ENCODE results near the gene FRK.
"Not testable (repeated sequence)": the region's sequence is repeated elsewhere in the genome, so short reads cannot be mapped to it uniquely, and the experiment has no call there.

FRK gene

DNA sequence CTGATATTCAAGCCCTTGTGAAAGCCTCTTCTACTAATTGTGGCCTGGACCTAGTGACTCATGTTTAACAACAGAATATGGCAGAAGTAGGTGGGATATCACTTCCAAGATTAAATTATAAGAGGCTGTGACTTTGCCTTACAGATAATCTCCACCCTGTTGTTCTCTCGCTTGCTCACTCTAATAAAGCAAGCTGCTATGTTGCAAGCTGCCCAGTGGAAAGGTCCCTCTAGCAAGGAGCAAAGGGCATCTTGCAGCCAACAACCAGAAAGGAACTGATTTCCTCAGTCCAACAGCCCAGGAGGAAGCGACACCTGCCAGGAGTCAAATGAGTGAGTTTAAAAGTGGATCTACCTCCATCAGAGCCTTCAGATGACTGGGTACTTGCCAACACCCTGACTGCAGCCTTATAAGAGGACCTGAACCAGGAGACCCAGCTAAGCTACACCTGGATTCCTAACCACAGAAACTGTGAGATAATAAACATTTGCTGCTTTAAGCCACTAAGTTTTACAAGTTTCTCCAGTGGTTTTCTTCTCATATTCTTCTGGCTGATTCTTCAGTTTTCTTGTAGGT lies 112.6 kb downstream of the FRK start:
- DNase-seq (ENCODE audit: low read depth in 1 of 2, low spot score in 1 of 2), result no peak

DNA sequence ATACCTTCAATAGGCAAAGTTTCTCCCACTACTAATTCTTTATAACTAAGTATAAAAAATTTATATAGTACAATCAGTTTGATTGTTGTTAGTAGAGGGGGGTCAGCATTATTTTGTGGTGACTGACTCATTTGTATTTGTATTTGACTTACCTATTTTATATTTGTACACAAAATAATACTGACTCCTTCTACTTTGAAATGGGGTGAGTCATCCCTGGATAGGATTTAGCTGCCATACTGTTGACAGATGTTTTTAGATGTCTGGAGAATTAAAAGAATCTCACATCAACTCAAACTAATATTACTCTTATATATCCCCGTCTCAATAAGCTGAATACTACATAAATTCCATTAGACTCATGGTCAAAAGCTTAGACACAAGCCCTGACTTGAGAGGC lies 114.9 kb downstream of the FRK start:
- DNase-seq (ENCODE audit: low read depth in 1 of 2, low spot score in 1 of 2), result no peak

DNA sequence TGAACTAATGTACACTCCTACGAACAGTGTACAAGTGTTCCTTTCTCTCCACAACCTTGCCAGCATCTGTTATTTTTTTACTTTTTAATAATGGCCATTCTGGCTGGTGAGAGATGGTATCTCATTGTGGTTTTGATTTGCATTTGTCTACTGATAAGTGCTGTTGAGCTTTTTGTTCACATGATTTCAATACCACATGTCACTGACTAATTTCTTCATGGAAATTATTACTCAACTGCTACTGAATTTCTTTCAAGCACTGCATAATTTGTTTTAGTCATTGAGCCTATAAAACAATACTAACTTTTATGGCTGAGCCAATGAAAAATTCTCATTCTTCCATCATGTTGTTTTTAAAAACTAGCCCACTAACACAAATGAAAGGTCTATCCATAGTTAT lies 115.4 kb downstream of the FRK start:
- no peak for DNase-seq (ENCODE audit: low read depth in 1 of 2, low spot score in 1 of 2)

DNA sequence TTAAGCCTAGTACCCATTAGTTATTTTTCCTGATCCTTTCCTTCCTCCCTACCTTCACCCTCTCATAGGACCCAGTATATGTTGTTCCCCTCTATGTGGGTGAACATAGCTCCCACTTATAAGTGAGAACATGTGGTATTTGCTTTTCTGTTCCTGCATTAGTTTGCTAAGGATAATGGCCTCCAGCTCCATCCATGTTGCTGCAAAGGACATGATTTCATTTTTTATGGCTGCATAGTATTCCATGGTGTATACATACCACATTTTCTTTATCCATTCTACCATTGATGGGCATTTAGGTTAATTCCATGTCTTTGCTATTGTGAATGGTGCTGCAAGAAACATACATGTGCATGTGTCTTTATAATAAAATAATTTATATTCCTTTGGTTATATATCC lies 115.9 kb downstream of the FRK start:
- DNase-seq (ENCODE audit: low read depth in 1 of 2, low spot score in 1 of 2), result not testable (repeated sequence)

DNA sequence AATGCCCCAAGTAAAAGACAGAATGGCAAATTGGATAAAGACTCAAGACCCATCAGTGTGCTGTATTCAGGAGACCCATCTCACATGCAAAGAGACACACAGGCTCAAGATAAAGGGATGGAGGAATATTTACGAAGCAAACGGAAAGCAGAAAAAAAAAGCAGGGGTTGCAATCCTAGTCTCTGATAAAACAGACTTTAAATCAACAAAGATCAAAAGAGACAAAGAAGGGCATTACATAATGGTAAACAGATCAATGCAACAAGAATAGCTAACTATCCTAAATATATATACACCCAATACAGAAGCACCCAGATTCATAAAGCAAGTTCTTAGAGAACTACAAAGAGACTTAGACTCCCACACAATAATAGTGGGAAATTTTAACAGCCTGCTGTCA lies 123.2 kb downstream of the FRK start:
- not testable (repeated sequence) for DNase-seq (ENCODE audit: low read depth in 1 of 2, low spot score in 1 of 2)

DNA sequence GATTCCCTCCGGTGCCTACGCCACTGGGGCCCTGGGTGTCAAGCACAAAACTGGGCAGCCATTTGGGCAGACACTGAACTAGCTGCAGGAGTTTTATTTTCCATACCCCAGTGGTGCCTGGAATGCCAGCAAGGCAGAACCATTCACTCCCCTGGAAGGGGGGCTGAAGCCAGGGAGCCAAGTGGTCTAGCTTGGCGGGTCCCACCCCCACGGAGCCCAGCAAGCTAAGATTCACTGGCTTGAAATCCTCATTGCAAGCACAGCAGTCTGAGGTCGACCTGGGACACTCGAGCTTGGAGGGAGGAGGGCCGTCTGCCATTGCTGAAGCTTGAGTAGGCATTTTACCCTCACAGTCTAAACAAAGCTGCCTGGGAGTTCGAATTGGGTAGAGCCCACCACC lies 125.3 kb downstream of the FRK start:
- no peak for DNase-seq (ENCODE audit: low read depth in 1 of 2, low spot score in 1 of 2)

DNA sequence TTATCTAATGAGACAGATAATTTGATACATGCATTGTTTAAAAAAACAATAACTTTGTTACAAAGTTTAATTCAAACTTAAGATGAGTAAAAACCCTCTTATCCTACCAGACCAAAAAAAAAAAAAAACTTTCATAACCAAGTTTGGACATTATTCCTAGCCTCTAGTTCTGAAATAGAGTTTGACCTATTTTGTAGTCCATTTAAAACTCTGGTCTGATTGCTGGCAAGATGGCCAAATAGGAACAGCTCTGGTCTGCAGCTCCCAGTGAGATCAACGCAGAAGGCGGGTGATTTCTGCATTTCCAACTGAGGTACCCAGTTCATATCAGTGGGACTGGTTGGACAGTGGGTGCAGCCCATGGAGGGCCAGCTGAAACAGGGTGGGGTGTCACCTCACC lies 125.9 kb downstream of the FRK start:
- no peak for DNase-seq (ENCODE audit: low read depth in 1 of 2, low spot score in 1 of 2)

DNA sequence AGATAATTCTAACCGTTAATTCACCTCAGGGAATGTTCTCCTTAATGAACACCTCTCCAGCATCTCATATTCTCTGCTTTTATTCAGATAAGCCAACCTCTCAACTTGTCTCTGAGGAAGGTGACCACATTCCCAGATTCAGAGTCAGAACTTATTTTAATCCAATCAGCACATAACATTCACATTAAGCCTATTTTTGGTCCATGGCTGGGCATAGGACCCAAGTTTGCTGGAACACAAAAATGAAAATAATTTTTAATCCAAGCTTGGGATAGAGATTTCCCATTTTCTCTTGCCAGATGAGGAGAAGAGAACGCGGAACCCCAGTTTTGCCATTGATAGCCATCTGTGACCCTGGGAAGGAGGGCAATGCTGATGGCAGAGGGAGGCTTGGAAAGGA lies 126.5 kb downstream of the FRK start:
- DNase-seq (ENCODE audit: low read depth in 1 of 2, low spot score in 1 of 2), result no peak

DNA sequence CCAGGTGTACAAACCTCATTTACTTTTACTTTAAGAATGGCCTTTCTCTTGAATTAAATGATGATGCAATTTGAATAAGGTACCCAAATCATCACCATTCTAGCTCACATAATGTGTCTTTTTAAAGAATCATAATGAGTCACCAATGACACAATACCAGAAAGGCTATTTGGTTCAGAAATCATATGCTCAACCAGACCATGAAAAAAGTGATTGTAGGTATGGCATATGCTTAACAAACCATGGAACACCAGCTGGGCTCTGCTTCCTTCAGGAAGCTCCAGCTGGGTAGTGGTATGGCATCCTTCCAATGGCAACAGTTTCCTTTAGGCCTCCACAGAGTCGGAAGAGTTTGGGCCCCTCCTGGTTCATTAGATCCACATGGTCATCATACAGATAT lies 128.2 kb downstream of the FRK start:
- no peak for DNase-seq (ENCODE audit: low read depth in 1 of 2, low spot score in 1 of 2)

DNA sequence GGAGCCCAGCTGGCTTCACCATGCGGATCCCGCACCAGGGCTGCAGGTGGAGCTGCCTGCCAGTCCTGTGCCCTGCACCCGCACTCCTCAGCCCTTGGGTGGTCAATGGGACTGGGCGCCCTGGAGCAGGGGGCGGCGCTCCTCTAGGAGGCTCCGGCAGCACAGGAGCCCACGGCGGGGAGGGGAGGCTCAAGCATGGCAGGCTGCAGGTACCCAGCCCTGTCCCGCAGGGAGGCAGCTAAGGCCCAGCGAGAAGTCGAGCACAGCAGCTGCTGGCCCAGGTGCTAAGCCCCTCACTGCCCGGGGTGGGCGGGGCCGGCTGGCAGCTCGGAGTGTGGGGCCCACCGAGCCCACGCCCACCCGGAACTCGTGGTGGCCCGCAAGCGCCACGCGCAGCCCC lies 132.7 kb downstream of the FRK start:
- DNase-seq (ENCODE audit: low read depth in 1 of 2, low spot score in 1 of 2), result not testable (repeated sequence)

DNA sequence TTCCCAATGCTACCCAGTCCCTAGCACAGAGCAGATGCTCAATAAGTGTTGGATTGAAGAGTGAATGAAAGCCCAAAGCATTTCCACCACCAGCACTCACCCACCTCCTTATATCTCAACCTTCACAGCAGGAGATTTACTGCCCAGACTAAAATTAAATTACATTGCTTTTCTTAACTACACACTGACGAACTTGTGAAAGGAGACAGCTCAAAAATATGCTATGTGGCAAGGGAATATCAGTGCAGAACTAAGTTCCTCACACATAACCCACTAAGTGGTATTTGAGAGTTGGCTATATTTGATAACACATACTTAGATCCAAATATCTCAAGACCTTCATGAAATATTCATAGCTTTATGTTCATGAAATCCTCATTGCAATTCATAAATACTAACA lies 137.7 kb downstream of the FRK start:
- DNase-seq (ENCODE audit: low read depth in 1 of 2, low spot score in 1 of 2), result no peak

DNA sequence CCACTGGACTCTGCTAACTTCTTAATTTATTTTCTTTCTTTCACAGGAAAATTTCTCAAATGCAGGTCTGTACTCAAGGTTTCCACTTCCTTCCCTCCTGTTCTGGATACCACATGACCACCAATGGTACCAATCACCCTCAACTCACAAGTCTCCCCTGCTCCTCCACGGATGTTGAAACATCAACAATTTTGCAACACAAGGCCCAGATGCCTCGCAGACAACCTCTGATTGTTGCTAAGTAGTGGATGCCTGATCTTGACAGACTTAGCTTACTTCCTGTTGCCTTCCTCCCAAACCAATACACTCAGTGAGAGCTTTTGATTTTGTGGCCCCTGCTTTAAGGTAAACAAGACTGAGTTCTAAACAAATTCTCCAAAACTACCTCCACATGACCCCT lies 146.6 kb downstream of the FRK start:
- DNase-seq (ENCODE audit: low read depth in 1 of 2, low spot score in 1 of 2), result no peak

DNA sequence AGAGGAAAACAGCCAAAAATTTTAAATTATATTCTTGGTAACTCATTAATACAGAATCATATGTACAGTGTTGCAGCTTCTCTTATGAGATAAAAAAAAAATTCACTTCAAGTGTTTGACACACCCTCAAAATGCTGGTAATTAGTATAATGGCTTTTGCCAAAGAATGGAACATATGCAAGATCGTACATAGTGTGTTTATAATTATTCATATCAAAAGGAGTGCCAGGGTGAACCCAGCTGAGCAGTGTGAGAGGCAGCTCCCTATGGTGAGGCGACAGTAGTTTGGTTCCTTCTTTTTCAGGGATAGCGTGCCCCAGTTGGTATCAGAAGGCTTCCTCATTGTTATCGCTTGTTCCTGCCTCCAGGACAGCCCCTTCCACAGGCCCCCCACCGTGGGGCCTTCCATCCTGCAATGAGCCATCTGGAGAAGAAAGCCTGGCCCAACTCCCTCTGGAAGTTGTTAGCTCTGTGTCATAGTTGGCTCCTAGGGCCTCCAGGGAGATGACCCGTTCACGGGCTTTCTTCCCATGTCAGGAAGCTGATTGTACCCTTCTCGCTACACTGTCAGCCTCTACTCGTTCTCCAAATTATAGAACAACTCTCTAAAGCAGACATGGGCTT lies 150.7 kb downstream of the FRK start:
- no peak for DNase-seq (ENCODE audit: low read depth in 1 of 2, low spot score in 1 of 2)

DNA sequence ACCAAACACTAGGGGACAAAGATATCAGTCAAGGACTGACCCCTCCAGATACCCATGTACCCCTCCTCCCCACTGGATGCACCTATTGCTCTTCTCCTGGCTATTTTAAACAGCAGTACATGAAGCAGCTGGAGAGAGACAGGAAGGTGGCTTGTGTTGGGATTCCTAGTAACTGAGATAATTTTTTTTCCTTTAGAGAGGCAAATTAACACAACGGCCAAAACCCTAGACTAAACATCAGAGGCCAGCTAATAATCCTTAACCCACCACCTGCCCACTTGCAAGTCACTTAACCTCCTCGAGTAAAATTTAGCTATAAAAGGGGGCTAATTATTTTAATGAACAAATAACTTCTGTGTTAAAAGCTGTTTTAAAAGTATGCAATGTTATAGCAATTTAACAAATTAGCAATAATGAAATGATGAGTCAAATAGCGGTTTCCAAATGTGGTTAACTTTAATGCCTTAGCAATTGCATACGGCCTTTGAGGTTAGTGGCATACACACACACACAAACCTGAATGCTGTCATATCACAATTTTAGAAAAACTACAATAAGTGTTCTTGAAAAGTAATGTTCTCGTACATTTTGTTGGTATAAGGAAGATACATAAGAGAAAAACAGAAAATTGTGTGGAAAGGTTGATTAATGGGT lies 151.7 kb downstream of the FRK start:
- no peak for DNase-seq (ENCODE audit: low read depth in 1 of 2, low spot score in 1 of 2)

DNA sequence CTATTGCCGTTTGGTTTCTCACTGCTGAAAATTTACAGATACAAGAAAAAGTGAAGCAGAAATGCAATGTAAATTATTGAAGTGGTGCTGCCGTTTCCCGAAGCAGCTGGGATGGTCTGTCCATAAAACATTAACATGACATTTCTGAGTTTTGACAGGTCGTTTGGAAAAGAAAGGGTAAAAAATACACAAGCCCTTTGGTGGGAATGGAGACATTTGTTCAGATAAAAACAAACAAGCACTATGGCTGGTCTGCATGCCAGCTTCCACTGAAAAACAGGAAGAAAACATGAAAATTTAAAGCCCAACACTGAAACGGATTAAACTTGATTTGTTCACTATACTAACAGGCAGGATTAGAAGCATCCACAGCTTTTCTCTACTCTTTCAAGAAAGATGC lies 155.2 kb downstream of the FRK start:
- no peak for DNase-seq (ENCODE audit: low read depth in 1 of 2, low spot score in 1 of 2)

DNA sequence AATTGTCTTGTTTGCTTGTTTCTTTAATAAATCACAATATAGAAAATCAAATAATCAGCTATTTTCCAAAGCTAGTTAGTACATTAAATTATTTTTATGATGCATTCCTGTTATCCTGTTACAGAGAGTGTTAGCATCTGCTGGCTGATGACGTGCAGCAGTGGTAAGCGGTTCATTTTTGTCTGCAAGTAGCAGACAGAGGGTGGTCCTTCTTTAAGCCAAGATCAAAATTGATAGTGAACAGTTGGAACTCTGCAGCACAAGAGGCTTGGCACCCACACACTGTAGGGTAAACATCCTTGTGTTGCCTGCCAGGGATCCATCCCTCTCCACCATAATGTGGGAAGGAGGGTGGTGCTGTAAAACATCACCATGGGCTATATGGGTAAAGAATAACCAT lies 158.3 kb downstream of the FRK start:
- DNase-seq (ENCODE audit: low read depth in 1 of 2, low spot score in 1 of 2), result no peak

DNA sequence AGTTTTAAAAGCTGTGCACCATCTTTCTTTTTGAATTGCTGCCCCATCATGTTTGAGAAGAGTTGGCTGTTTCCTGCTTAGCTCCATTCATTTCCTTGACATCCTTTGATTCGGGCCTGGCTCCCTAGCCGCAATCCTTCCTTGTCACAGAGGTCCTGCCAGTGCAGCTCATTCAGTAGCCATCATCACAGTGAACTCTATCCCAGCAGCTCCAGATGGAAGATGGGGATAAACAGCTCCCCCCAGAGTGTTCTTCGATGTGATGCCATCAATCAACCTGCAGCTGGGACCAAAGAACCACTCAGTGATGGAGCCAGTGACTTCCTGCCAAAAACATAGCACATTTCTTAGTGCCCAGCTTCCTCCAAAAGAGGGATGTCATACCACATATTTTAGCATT lies 158.8 kb downstream of the FRK start:
- DNase-seq (ENCODE audit: low read depth in 1 of 2, low spot score in 1 of 2), result no peak

DNA sequence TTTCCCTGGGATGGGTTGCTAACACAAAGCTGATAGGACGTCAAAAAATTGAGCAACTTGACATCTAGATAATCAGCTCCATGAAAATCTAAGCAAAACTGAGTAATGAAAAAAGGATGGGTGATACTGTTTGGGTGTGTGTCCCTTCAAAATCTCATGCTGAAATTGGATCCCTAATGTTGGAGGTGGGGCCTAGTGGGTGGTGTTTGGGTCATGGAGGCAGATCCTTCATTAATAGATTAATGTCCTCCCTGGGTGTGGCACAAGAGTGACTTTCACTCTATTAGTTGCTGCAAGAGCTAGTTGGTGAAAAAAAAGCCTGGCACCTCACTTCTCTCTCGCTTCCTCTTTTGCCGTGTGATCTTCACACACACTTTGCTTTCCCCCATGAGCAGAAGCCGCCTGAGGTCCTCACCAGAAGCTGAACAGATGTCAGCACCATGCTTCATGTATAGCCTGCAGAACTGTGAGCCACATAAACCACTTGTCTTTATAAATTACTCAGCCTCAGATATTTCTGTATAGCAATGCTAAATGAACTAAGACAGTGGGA lies 160.9 kb downstream of the FRK start:
- DNase-seq (ENCODE audit: low read depth in 1 of 2, low spot score in 1 of 2), result no peak

DNA sequence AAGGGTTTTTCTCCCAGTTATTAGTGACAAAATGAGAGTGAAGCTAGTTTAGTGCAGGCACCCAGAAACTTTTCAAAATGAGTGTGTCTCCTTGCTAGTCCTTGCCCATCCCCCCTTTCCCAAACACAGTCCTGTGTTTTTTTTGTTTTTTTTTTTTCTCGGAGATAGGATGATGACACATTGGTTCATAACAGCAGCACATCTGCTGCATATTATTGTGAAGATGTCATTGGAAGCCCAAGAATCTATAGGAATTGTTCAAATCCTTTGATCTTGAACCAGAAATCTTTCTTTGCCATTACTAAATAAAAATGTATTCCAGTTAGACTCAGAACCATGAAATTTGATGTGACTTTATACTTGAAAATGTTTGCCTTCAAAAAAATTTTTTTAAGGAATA lies 162.4 kb downstream of the FRK start:
- no peak for DNase-seq (ENCODE audit: low read depth in 1 of 2, low spot score in 1 of 2)

DNA sequence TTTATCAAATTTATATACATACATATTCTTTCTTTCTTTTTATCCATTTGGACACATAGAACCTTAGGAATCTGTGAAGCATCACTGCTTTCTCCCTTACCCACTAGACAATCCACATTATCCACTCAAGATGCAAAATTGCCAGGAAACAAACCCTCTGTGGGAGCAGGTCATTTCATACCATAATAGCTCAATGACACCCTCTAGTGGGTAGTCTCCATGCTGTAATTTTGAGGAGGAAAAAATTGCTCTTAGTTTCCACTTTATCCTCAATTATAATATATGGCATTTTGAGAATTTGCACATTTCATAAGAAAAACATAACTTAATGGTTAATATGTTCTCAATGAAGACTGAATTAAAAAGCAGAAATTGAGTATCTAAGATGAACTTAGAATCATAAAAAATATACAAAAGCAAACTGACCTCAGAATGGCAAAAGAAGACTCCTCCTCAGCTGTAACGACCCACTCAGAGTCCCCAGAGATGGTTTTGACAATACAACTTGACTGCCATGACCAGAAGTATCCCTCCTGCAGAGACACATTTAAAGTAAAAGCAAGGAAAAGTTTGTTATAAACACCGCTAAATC lies 164.1 kb downstream of the FRK start:
- no peak for DNase-seq (ENCODE audit: low read depth in 1 of 2, low spot score in 1 of 2)

DNA sequence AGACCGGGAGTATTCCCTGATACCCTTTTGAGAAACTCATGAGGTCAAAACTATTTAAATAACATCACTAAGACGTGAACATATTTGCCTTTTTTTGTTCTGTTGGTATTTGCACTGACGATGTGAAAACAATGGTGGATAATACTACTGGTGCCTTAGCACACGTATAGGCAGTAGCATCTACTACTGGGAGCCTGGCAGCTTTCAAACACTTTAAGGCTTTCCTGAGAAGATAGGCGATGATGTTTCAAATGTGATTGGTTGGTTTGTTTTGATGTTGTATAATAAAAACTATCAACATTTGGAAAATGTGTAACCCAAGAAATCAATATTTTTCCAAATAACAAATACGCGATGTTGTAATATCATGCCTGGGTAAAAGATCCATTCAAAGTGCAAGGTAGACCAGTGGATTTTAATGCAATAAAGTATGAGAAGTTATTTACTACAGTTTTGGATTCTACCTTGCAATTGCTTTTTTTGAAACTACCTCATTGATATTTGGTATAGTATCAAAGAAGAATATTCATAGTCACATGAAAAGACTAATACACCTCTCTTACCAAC lies 166.2 kb downstream of the FRK start:
- no peak for DNase-seq (ENCODE audit: low read depth in 1 of 2, low spot score in 1 of 2)

DNA sequence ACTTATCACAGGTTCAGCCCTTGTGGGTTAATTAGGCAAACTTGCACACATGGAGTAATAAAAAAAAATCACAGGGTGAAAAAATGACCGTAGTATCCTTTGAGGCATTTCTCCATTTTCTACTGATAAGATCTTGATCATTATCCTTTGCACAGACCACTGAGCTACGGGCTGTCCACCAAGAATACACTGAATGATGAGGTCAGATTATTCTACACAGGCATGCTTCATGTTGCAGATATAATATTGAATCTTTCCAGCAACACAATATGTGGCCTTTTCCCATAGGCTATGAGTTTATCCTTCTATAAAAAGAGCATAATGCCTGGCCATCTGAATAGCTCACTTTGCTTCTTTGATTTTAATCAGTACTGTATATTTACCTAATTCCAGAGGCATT lies 168.9 kb downstream of the FRK start:
- no peak for DNase-seq (ENCODE audit: low read depth in 1 of 2, low spot score in 1 of 2)
